B cell (primary cell): Measurements from ENCODE around the gene CAPZA1. TPM values are rescaled to one million over a fixed set of nuclear protein-coding genes. Genes with fewer than 3 reads are reported as not detected.
A peak's percentile ranks its signal among the peaks of the same experiment; 100 is the strongest.
"Not testable (repeated sequence)": the region's sequence is repeated elsewhere in the genome, so short reads cannot be mapped to it uniquely, and the experiment has no call there.

Experiments
- ATAC-seq: fragments of 200-7000 bp; cut with Tn5 transposase; one replicate; pipeline ENCODE4 v1.10.0; 2021; ENCODE audit warnings: low read depth, mild to moderate bottlenecking, moderate number of reproducible peaks, moderate library complexity
- CTCF ChIA-PET: fragments of 350-600 bp; sonication (Branson Sonifier 250); formaldehyde crosslinking; loops from one replicate; lab custom pipeline; 2021; ENCODE audit warnings: antibody characterized with exemption, inconsistent platforms; lab: Charles Lee
- POLR2A ChIA-PET: fragments of 350-600 bp; sonication (Branson Sonifier 250); formaldehyde crosslinking; loops from one replicate; lab custom pipeline; 2021; ENCODE audit warnings: antibody characterized with exemption; lab: Charles Lee
- DNase-seq: peaks from one replicate; pipeline ENCODE4 v3.0.0; 2013
- H2AFZ ChIP-seq: 2 replicates; pipeline ENCODE4 v1.6.1; 2012; ENCODE audit warnings: mild to moderate bottlenecking, low read depth, low read length; ENCODE audit not compliant: insufficient read depth, poor library complexity, severe bottlenecking
- H3K27ac ChIP-seq, 2 donors: 1 replicate in 1 of 2; 2 replicates in 1 of 2; pipeline ENCODE4 v1.5.1; 2012 to 2013; ENCODE audit warnings: low read length in 2 of 2, mild to moderate bottlenecking in 2 of 2, moderate library complexity in 1 of 2
- H3K27me3 ChIP-seq, 4 experiments: fragments of 200-600 bp in 1 of 4; sonication (generic) in 1 of 4; replicated peaks in 1 of 4; 1 replicate in 2 of 4; 2 replicates in 2 of 4; pipeline versions ENCODE4 v1.6.1 to v1.7.0; 2013 to 2016; ENCODE audit warnings: low read length in 3 of 4, mild to moderate bottlenecking in 2 of 4, mixed read lengths in 1 of 4, moderate library complexity in 1 of 4; ENCODE audit not compliant: insufficient read depth in 4 of 4, control insufficient read depth in 3 of 4; ENCODE audit errors: control extremely low read depth in 1 of 4
- H3K36me3 ChIP-seq, 2 experiments: replicated peaks in 1 of 2; 1 replicate in 1 of 2; 2 replicates in 1 of 2; pipeline versions ENCODE4 v1.6.1 to v1.7.1; 2013; ENCODE audit warnings: low read length in 1 of 2; ENCODE audit not compliant: insufficient read depth in 2 of 2, control insufficient read depth in 1 of 2; ENCODE audit errors: control extremely low read depth in 1 of 2, extremely low read depth in 1 of 2
- H3K4me1 ChIP-seq, 2 donors: fragments of 200-600 bp in 1 of 2; sonication (generic) in 1 of 2; 1 replicate in 1 of 2; 2 replicates in 1 of 2; pipeline versions ENCODE4 v1.5.1 to v1.6.1; 2013 to 2017; ENCODE audit warnings: low read length in 2 of 2; ENCODE audit not compliant: control insufficient read depth in 2 of 2, insufficient read depth in 2 of 2
- H3K4me2 ChIP-seq: replicated peaks from 2 replicates; pipeline ENCODE3; 2012; ENCODE audit warnings: mild to moderate bottlenecking, low read depth, low read length; ENCODE audit not compliant: poor library complexity, severe bottlenecking
- H3K4me3 ChIP-seq, 5 experiments: fragments of 200-600 bp in 1 of 5; sonication (generic) in 1 of 5; 1 replicate in 3 of 5; 2 replicates in 2 of 5; pipeline versions ENCODE4 v1.5.1 to v1.7.0; 2011 to 2016; ENCODE audit warnings: low read length in 4 of 5, mild to moderate bottlenecking in 4 of 5, low read depth in 2 of 5, control low read depth in 1 of 5, moderate library complexity in 1 of 5; ENCODE audit not compliant: insufficient read depth in 1 of 5; ENCODE audit errors: control extremely low read depth in 1 of 5, extremely low read depth in 1 of 5
- H3K79me2 ChIP-seq: fragments of 200-600 bp; sonication (generic); one replicate; pipeline ENCODE4 v1.6.0; 2016; ENCODE audit warnings: low read length; ENCODE audit not compliant: control insufficient read depth, insufficient read depth
- H3K9ac ChIP-seq: fragments of 200-600 bp; sonication (generic); 2 replicates; pipeline ENCODE4 v1.6.1; 2017; ENCODE audit warnings: mild to moderate bottlenecking, low read length, moderate library complexity
- H3K9me3 ChIP-seq, 3 donors: one replicate each; pipeline versions ENCODE4 v1.6.1 to v1.7.1; 2013; ENCODE audit warnings: low read length in 2 of 3; ENCODE audit not compliant: control insufficient read depth in 2 of 3, insufficient read depth in 1 of 3; ENCODE audit errors: control extremely low read depth in 1 of 3
- H4K20me1 ChIP-seq: 2 replicates; pipeline ENCODE4 v1.6.0; 2012; ENCODE audit warnings: mild to moderate bottlenecking, low read length; ENCODE audit not compliant: insufficient read depth, control insufficient read depth, poor library complexity, severe bottlenecking
- H3K27ac Mint-ChIP-seq: one replicate; pipeline ENCODE4 v1.8.0; 2021; ENCODE audit warnings: mixed read lengths
- H3K27me3 Mint-ChIP-seq: one replicate; pipeline ENCODE4 v1.8.0; 2021; ENCODE audit warnings: mixed read lengths
- H3K4me1 Mint-ChIP-seq: one replicate; pipeline ENCODE4 v1.8.0; 2021; ENCODE audit warnings: mixed read lengths
- H3K4me3 Mint-ChIP-seq: one replicate; pipeline ENCODE4 v1.8.0; 2021; ENCODE audit warnings: mixed read lengths
- H3K9me3 Mint-ChIP-seq: one replicate; pipeline ENCODE4 v1.8.0; 2022; ENCODE audit warnings: mixed read lengths; ENCODE audit not compliant: insufficient read depth
- EZH2 ChIP-seq: IDR thresholded peaks from 2 replicates; pipeline ENCODE4 v1.6.1; 2012; ENCODE audit warnings: borderline replicate concordance, low read depth, mild to moderate bottlenecking, moderate library complexity, low read length; ENCODE audit not compliant: insufficient read depth, poor library complexity, severe bottlenecking
- WGBS: methylation state at CpG from one replicate; pipeline ENCODE4 v1.1.5; 2013; ENCODE audit warnings: missing lambda C conversion rate; ENCODE audit not compliant: insufficient coverage; 5-methylcytosine and 5-hydroxymethylcytosine counted together
- intact Hi-C: fragments of 100-400 bp; cut with micrococcal nuclease; formaldehyde crosslinking; loops from one replicate; pipeline ENCODE4 v1.10.0; 2022
- polyA plus RNA-seq: library from polyadenylated mRNA; depleted of rRNA; stranded (reverse); fragments of >200 nt; gene quantifications from 2 replicates; pipeline ENCODE4 v1.2.3, GENCODE V29; 2012
- total RNA-seq, 2 donors: library from RNA; stranded (reverse); fragments of 120-200 nt in 1 of 2; gene quantifications; 1 replicate in 1 of 2; 2 replicates in 1 of 2; pipeline versions ENCODE4 v1.2.3 to v1.2.4, GENCODE V29; 2013 to 2022
- TF ChIP-seq, protein P1 (sequence below): fragments of 200-600 bp; IDR thresholded peaks from one replicate; pipeline ENCODE4 v1.8.0; 2022; ENCODE audit warnings: antibody characterized with exemption, mild to moderate bottlenecking

CAPZA1 gene
- total and polyA plus RNA-seq, 2 donors (not counting 1 experiment from before 2014, with no cell fraction given): 52.2 to 172 TPM

- intact Hi-C loops: loop anchor here (2.0 to 10.0 kb wide), 7 partner anchors 88 to 1136 kb away; partner anchors contain the start of genes LRIG2, PHTF1, PPM1J and RHOC
- H2AFZ ChIP-seq: peak within 1 kb of the TSS; percentile 80
- no peaks in the 10 kb centered on the region for H3K36me3 ChIP-seq
- ChIA-PET POLR2A (interaction anchor here (0.6 to 1.9 kb wide), 6 partner anchors 24 to 458 kb away, joined by 3 to 7 read pairs (median 4); partner anchors contain the start of genes MOV10 and PPM1J), CTCF (interaction anchor here (0.6 to 2.8 kb wide), 6 partner anchors 30 to 228 kb away, joined by 4 to 10 read pairs (median 9); partner anchors contain the start of genes MOV10, PPM1J and RHOC)
- peak within 1 kb of the TSS; percentile 69 to 97 (median 91) for H3K4me3 ChIP-seq
- H3K4me1 ChIP-seq: peaks cover 32 to 35% of the 10 kb centered on the region in 2 donors
- no peaks in the 10 kb centered on the region for H3K27me3 Mint-ChIP-seq
- under 1% methylated on average over 46 of the region's 48 CpGs for WGBS
- H3K9ac ChIP-seq: peak within 1 kb of the TSS; percentile 98
- peaks cover 13% of the 10 kb centered on the region for H4K20me1 ChIP-seq
- peak within 1 kb of the TSS; percentile 99 for H3K27ac Mint-ChIP-seq
- DNase-seq (peak; percentile 84), ATAC-seq (peak; percentile 24)
- H3K9me3 ChIP-seq: no peaks in the 10 kb centered on the region
- H3K4me3 Mint-ChIP-seq: peak within 1 kb of the TSS; percentile 97
- H3K4me2 ChIP-seq: peak within 1 kb of the TSS; percentile 87
- H3K27ac ChIP-seq: peak within 1 kb of the TSS; percentile 94 to 99
- TF ChIP-seq EZH2: no peak
- H3K79me2 ChIP-seq: peaks cover 67% of the 10 kb centered on the region
- no peaks in the 10 kb centered on the region for H3K27me3 ChIP-seq
- no peaks in the 10 kb centered on the region for H3K9me3 Mint-ChIP-seq
- peaks cover 38% of the 10 kb centered on the region for H3K4me1 Mint-ChIP-seq
These were observed 713 bp upstream of the CAPZA1 start, which contains the start of gene ST7L for GRCh38 chr1:112618721-112619517. Gene ST7L (minus strand): TSS chr1:112619141. CDS start chr1:112619113, 28 bp downstream.

- no peaks in the 10 kb centered on the region for H3K9me3 ChIP-seq
- 0% methylated on average over 2 of the region's 6 CpGs for WGBS
- Mint-ChIP-seq H3K27ac (peak overlapping the region; percentile 99), H3K9me3 (no peaks in the 10 kb centered on the region), H3K4me3 (peak overlapping the region; percentile 97), H3K4me1 (peaks cover 52% of the 10 kb centered on the region), H3K27me3 (no peaks in the 10 kb centered on the region)
- H3K4me2 ChIP-seq: peak overlapping the region; percentile 87
- ATAC-seq: no peak
- CTCF ChIA-PET: interaction anchor here (2.8 kb wide), 1 partner anchor 54 kb away, joined by 9 read pairs; the partner anchor contains the start of gene MOV10
- H3K27me3 ChIP-seq: no peaks in the 10 kb centered on the region
- peak overlapping the region; percentile 94 to 99 for H3K27ac ChIP-seq
- TF ChIP-seq EZH2: no peak
- TF ChIP-seq, protein P1, sequence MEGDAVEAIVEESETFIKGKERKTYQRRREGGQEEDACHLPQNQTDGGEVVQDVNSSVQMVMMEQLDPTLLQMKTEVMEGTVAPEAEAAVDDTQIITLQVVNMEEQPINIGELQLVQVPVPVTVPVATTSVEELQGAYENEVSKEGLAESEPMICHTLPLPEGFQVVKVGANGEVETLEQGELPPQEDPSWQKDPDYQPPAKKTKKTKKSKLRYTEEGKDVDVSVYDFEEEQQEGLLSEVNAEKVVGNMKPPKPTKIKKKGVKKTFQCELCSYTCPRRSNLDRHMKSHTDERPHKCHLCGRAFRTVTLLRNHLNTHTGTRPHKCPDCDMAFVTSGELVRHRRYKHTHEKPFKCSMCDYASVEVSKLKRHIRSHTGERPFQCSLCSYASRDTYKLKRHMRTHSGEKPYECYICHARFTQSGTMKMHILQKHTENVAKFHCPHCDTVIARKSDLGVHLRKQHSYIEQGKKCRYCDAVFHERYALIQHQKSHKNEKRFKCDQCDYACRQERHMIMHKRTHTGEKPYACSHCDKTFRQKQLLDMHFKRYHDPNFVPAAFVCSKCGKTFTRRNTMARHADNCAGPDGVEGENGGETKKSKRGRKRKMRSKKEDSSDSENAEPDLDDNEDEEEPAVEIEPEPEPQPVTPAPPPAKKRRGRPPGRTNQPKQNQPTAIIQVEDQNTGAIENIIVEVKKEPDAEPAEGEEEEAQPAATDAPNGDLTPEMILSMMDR: no peak
- POLR2A ChIA-PET: interaction anchor here (1.5 to 1.9 kb wide), 2 partner anchors 95 to 154 kb away, joined by 3 to 4 read pairs; partner anchors contain the start of gene PPM1J
- peaks cover 43 to 48% of the 10 kb centered on the region in 2 donors for H3K4me1 ChIP-seq
- peaks cover 0 to 6% of the 10 kb centered on the region in 2 experiments for H3K36me3 ChIP-seq
- no peak for DNase-seq
- peak overlapping the region; percentile 98 for H3K9ac ChIP-seq
- peaks cover 76% of the 10 kb centered on the region for H3K79me2 ChIP-seq
- peak overlapping the region; percentile 69 to 97 (median 91) for H3K4me3 ChIP-seq
- H4K20me1 ChIP-seq: peaks cover 28% of the 10 kb centered on the region
- intact Hi-C loops: no loop called here
- H2AFZ ChIP-seq: no peak overlapping the region
These were observed 704 bp downstream of the CAPZA1 start for GRCh38 chr1:112620377-112620695.

GRCh38 chr1:112624493-112624892 is 4.9 kb downstream of the CAPZA1 start:
- Histone ChIP-seq H3K36me3 (peaks cover 17 to 20% of the 10 kb centered on the region in 2 experiments), H3K79me2 (peaks cover 95% of the 10 kb centered on the region), H3K27ac (peak overlapping the region; percentile 24 to 64), H3K4me1 (peaks cover 61 to 74% of the 10 kb centered on the region in 2 donors), H4K20me1 (peaks cover 69% of the 10 kb centered on the region), H3K4me2 (peak overlapping the region; percentile 4)
- Mint-ChIP-seq H3K4me1 (peaks cover 75% of the 10 kb centered on the region), H3K27ac (peak overlapping the region; percentile 24), H3K4me3 (peak overlapping the region; percentile 34)
- H3K27me3 ChIP-seq, H3K4me3 ChIP-seq, ATAC-seq, H3K27me3 Mint-ChIP-seq, H3K9me3 Mint-ChIP-seq, H2AFZ ChIP-seq, H3K9me3 ChIP-seq, H3K9ac ChIP-seq, DNase-seq, intact Hi-C loops, POLR2A ChIA-PET, CTCF ChIA-PET: not testable (repeated sequence)
- WGBS: no CpG with 5 or more reads among the region's 5 CpGs
